Fibroblast of villous mesenchyme (primary cell): ENCODE data around the gene ALK. TPM values are rescaled to one million over a fixed set of nuclear protein-coding genes. Genes with fewer than 3 reads are reported as not detected.

Experiments
- DNase-seq: peaks from one replicate; pipeline ENCODE4 v3.0.0-alpha.2; 2010; ENCODE audit warnings: low read depth
- H3K4me3 ChIP-seq: 2 replicates; pipeline ENCODE4 v1.5.1; 2011; ENCODE audit warnings: low read depth, mild to moderate bottlenecking, low read length
- CTCF ChIP-seq: IDR thresholded peaks from 2 replicates; pipeline ENCODE4 v1.5.1; 2012; ENCODE audit warnings: low read depth, mild to moderate bottlenecking, low read length; ENCODE audit not compliant: insufficient read depth
- total RNA-seq: library from RNA; depleted of rRNA; stranded (reverse); fragments of >200 nt; gene quantifications from 2 replicates; pipeline ENCODE4 v1.2.3, GENCODE V29; 2012

ALK gene
- total RNA-seq, 1 donor: not detected

GRCh38 chr2:29329899-29330298, 591.5 kb downstream of the ALK start:
- TF ChIP-seq CTCF: no peak
- DNase-seq: no peak
- no peak overlapping the region for H3K4me3 ChIP-seq

- H3K4me3 ChIP-seq: no peak overlapping the region
- DNase-seq: no peak
- no peak for TF ChIP-seq CTCF
Measured at GRCh38 chr2:29326926-29327325, 594.5 kb downstream of the ALK start.

GRCh38 chr2:29325544-29325943, 595.8 kb downstream of the ALK start:
- no peak overlapping the region for H3K4me3 ChIP-seq
- no peak for TF ChIP-seq CTCF
- no peak for DNase-seq

GRCh38 chr2:29323961-29324360, 597.4 kb downstream of the ALK start:
- H3K4me3 ChIP-seq: no peak overlapping the region
- TF ChIP-seq CTCF: no peak
- DNase-seq: no peak

- no peak for DNase-seq
- no peak overlapping the region for H3K4me3 ChIP-seq
- TF ChIP-seq CTCF: no peak
Measured at GRCh38 chr2:29323301-29323700, 598.1 kb downstream of the ALK start.

GRCh38 chr2:29322011-29322410, 599.4 kb downstream of the ALK start:
- no peak overlapping the region for H3K4me3 ChIP-seq
- TF ChIP-seq CTCF: no peak
- DNase-seq: no peak

GRCh38 chr2:29317801-29318485, 603.4 kb downstream of the ALK start:
- no peak overlapping the region for H3K4me3 ChIP-seq
- TF ChIP-seq CTCF: no peak
- DNase-seq: no peak
